IMR-90 (cell line): ENCODE results near the gene LRRC66. TPM values are rescaled to one million over a fixed set of nuclear protein-coding genes. Genes with fewer than 3 reads are reported as not detected.

ENCODE experiments used
- ATAC-seq: fragments of 200-7000 bp; cut with Tn5 transposase; 2 replicates; pipeline ENCODE4 v1.9.1; 2020; ENCODE audit warnings: low read depth, mild to moderate bottlenecking, moderate library complexity
- BruUV-seq: library from RNA; stranded (reverse); fragments of 400-500 nt; replicated peaks from 2 replicates; lab custom pipeline; 2021; lab: Mats Ljungman, UMichigan
- CTCF ChIA-PET: fragments of 300-600 bp; formaldehyde crosslinking; extraction: SDS; loops from one replicate; lab custom pipeline; 2021; ENCODE audit warnings: antibody characterized with exemption; lab: Yijun Ruan, JAX
- POLR2A ChIA-PET: fragments of 300-600 bp; sonication (Branson Sonifier 250); formaldehyde crosslinking; loops from one replicate; lab custom pipeline; 2022; ENCODE audit warnings: antibody characterized with exemption; ENCODE audit not compliant: unreplicated experiment; lab: Charles Lee
- DNase-seq: peaks from one replicate; pipeline ENCODE4 v3.0.0; 2013
- H2AFZ ChIP-seq: replicated peaks from 2 replicates; pipeline ENCODE3; 2013; ENCODE audit warnings: low read length, mild to moderate bottlenecking; ENCODE audit not compliant: poor library complexity
- H2AK5ac ChIP-seq: 2 replicates; pipeline ENCODE4 v1.6.1; 2013; ENCODE audit warnings: low read depth, low read length, inconsistent platforms
- H2AK9ac ChIP-seq: replicated peaks from 2 replicates; pipeline ENCODE3; 2013; ENCODE audit warnings: mild to moderate bottlenecking, low read depth, low read length, moderate library complexity; ENCODE audit not compliant: poor library complexity
- H2BK120ac ChIP-seq: 2 replicates; pipeline ENCODE4 v1.6.1; 2013; ENCODE audit warnings: low read depth, low read length, inconsistent platforms
- H2BK15ac ChIP-seq: 3 replicates; pipeline ENCODE4 v1.6.1; 2013; ENCODE audit warnings: low read depth, low read length, inconsistent platforms
- H2BK20ac ChIP-seq: 2 replicates; pipeline ENCODE4 v1.6.1; 2013; ENCODE audit warnings: low read depth, mild to moderate bottlenecking, inconsistent platforms, low read length, moderate library complexity
- H2BK5ac ChIP-seq: 2 replicates; pipeline ENCODE4 v1.6.1; 2013; ENCODE audit warnings: mild to moderate bottlenecking, low read depth, low read length, inconsistent platforms; ENCODE audit not compliant: poor library complexity, severe bottlenecking
- H3K14ac ChIP-seq: replicated peaks from 2 replicates; pipeline ENCODE4 v1.6.1; 2013; ENCODE audit warnings: low read depth, low read length, inconsistent platforms
- H3K18ac ChIP-seq: 2 replicates; pipeline ENCODE4 v1.6.1; 2013; ENCODE audit warnings: low read depth, low read length, control low read depth
- H3K23ac ChIP-seq: 2 replicates; pipeline ENCODE4 v1.6.1; 2013; ENCODE audit warnings: low read depth, low read length, inconsistent platforms
- H3K27ac ChIP-seq: 2 replicates; pipeline ENCODE4 v1.5.1; 2013; ENCODE audit warnings: mild to moderate bottlenecking, control low read depth, low read length; ENCODE audit not compliant: insufficient read depth
- H3K27me3 ChIP-seq: 2 replicates; pipeline ENCODE4 v1.6.1; 2013; ENCODE audit warnings: low read length; ENCODE audit not compliant: control insufficient read depth, insufficient read depth
- H3K36me3 ChIP-seq: 2 replicates; pipeline ENCODE4 v1.6.1; 2013; ENCODE audit warnings: low read length, mixed read lengths; ENCODE audit not compliant: control insufficient read depth, insufficient read depth
- H3K4ac ChIP-seq: 2 replicates; pipeline ENCODE4 v1.6.1; 2013; ENCODE audit warnings: low read depth, low read length, inconsistent platforms
- H3K4me1 ChIP-seq: 2 replicates; pipeline ENCODE4 v1.6.1; 2013; ENCODE audit warnings: low read length, mixed read lengths; ENCODE audit not compliant: control insufficient read depth, insufficient read depth
- H3K4me2 ChIP-seq: 2 replicates; pipeline ENCODE4 v1.6.1; 2013; ENCODE audit warnings: low read depth, mild to moderate bottlenecking, control low read depth, low read length, moderate library complexity
- H3K4me3 ChIP-seq: 2 replicates; pipeline ENCODE4 v1.5.1; 2013; ENCODE audit warnings: low read depth, mild to moderate bottlenecking, control low read depth, low read length, moderate library complexity; ENCODE audit not compliant: insufficient read depth
- H3K56ac ChIP-seq: 2 replicates; pipeline ENCODE4 v1.6.1; 2013; ENCODE audit warnings: low read length, inconsistent platforms; ENCODE audit not compliant: insufficient read depth; ENCODE audit errors: extremely low read depth
- H3K79me1 ChIP-seq, 2 experiments: 2 replicates each; pipeline ENCODE4 v1.6.1; 2013; ENCODE audit warnings: low read length in 2 of 2, inconsistent platforms in 1 of 2, low read depth in 1 of 2
- H3K9ac ChIP-seq: 2 replicates; pipeline ENCODE4 v1.6.1; 2013; ENCODE audit warnings: low read depth, low read length, control low read depth
- H3K9me1 ChIP-seq: 2 replicates; pipeline ENCODE4 v1.6.1; 2013; ENCODE audit warnings: low read length, inconsistent platforms; ENCODE audit not compliant: insufficient read depth
- H3K9me3 ChIP-seq: 2 replicates; pipeline ENCODE4 v1.6.1; 2013; ENCODE audit warnings: low read length; ENCODE audit not compliant: control insufficient read depth, insufficient read depth
- H4K20me1 ChIP-seq: 2 replicates; pipeline ENCODE4 v1.6.1; 2013; ENCODE audit warnings: low read length, inconsistent platforms; ENCODE audit not compliant: insufficient read depth
- H4K5ac ChIP-seq: 2 replicates; pipeline ENCODE4 v1.6.1; 2013; ENCODE audit warnings: mild to moderate bottlenecking, low read depth, low read length, control low read depth
- H4K8ac ChIP-seq, 2 experiments: 2 replicates each; pipeline ENCODE4 v1.6.1; 2013; ENCODE audit warnings: low read depth in 2 of 2, low read length in 2 of 2, control low read depth in 1 of 2, inconsistent platforms in 1 of 2
- H4K91ac ChIP-seq: 2 replicates; pipeline ENCODE4 v1.6.1; 2013; ENCODE audit warnings: low read depth, low read length, inconsistent platforms; ENCODE audit not compliant: insufficient read depth
- BHLHE40 ChIP-seq: fragments of 150-350 bp; IDR thresholded peaks from 2 replicates; pipeline ENCODE4 v1.6.1; 2016; ENCODE audit warnings: mild to moderate bottlenecking, low read depth, low read length
- CEBPB ChIP-seq: IDR thresholded peaks from 2 replicates; pipeline ENCODE4 v1.6.1; 2012; ENCODE audit warnings: low read depth, low read length, improper control_type of control experiment
- CHD1 ChIP-seq: IDR thresholded peaks from 2 replicates; pipeline ENCODE4 v1.6.1; 2012; ENCODE audit warnings: low read depth, low read length, improper control_type of control experiment
- CTCF ChIP-seq: conservative IDR thresholded peaks from 2 replicates; pipeline ENCODE4 v1.5.1; 2012; ENCODE audit warnings: mild to moderate bottlenecking, low read depth, low read length, improper control_type of control experiment
- ELK1 ChIP-seq: fragments of 150-350 bp; IDR thresholded peaks from 2 replicates; pipeline ENCODE4 v1.6.1; 2016; ENCODE audit warnings: low read depth, mild to moderate bottlenecking, low read length, moderate library complexity, borderline replicate concordance
- FOS ChIP-seq: fragments of 150-350 bp; IDR thresholded peaks from 2 replicates; pipeline ENCODE4 v1.6.1; 2016; ENCODE audit warnings: low read depth, low read length
- MAFK ChIP-seq: IDR thresholded peaks from 2 replicates; pipeline ENCODE4 v1.6.1; 2012; ENCODE audit warnings: low read depth, low read length, improper control_type of control experiment
- MAZ ChIP-seq: IDR thresholded peaks from 2 replicates; pipeline ENCODE4 v1.6.1; 2012; ENCODE audit warnings: low read depth, mild to moderate bottlenecking, low read length, improper control_type of control experiment, moderate library complexity, borderline replicate concordance
- MXI1 ChIP-seq: IDR thresholded peaks from 2 replicates; pipeline ENCODE4 v1.6.1; 2012; ENCODE audit warnings: low read depth, mild to moderate bottlenecking, low read length, moderate library complexity, borderline replicate concordance
- NFE2L2 ChIP-seq: fragments of 150-350 bp; IDR thresholded peaks from 2 replicates; pipeline ENCODE4 v1.6.1; 2016; ENCODE audit warnings: low read depth, mild to moderate bottlenecking, low read length
- POLR2A ChIP-seq: IDR thresholded peaks from 2 replicates; pipeline ENCODE4 v1.6.1; 2012; ENCODE audit warnings: mild to moderate bottlenecking, low read depth, low read length
- RAD21 ChIP-seq: IDR thresholded peaks from 2 replicates; pipeline ENCODE4 v1.6.1; 2012; ENCODE audit warnings: low read length, improper control_type of control experiment
- RCOR1 ChIP-seq: IDR thresholded peaks from 2 replicates; pipeline ENCODE4 v1.6.1; 2012; ENCODE audit warnings: mild to moderate bottlenecking, low read length, improper control_type of control experiment; ENCODE audit not compliant: insufficient replicate concordance
- RFX5 ChIP-seq: IDR thresholded peaks from 2 replicates; pipeline ENCODE4 v1.8.0; 2012; ENCODE audit warnings: low read depth, mild to moderate bottlenecking, low read length, moderate library complexity
- SMC3 ChIP-seq: fragments of 150-350 bp; IDR thresholded peaks from 2 replicates; pipeline ENCODE4 v1.6.1; 2016; ENCODE audit warnings: low read depth, mild to moderate bottlenecking, antibody characterized with exemption, low read length, moderate library complexity
- USF2 ChIP-seq: fragments of 150-350 bp; IDR thresholded peaks from 2 replicates; pipeline ENCODE4 v1.6.1; 2017; ENCODE audit warnings: mild to moderate bottlenecking, antibody characterized with exemption, low read length, low read depth
- WGBS, 2 experiments: methylation state at CpG; one replicate each; pipeline versions ENCODE4 v1.1.5 to v1.1.7; 2013; ENCODE audit warnings: missing lambda C conversion rate in 2 of 2; ENCODE audit not compliant: insufficient read length in 1 of 2; ENCODE audit errors: extremely low coverage in 2 of 2; 5-methylcytosine and 5-hydroxymethylcytosine counted together
- dilution Hi-C: fragments of 300-500 bp; cut with HindIII; formaldehyde crosslinking; loops from one replicate; pipeline ENCODE4 v1.14.3; 2018; ENCODE audit warnings: low sequenced_read_pairs; ENCODE audit not compliant: unreplicated experiment
- in situ Hi-C: fragments of 300-500 bp; cut with MboI; formaldehyde crosslinking; loops from 3 replicates; pipeline ENCODE4 v1.14.3; 2019; ENCODE audit warnings: low sequenced_read_pairs, inconsistent platforms, mixed read lengths
- intact Hi-C: fragments of 100-400 bp; cut with micrococcal nuclease; formaldehyde crosslinking; loops from 2 replicates; pipeline ENCODE4 v1.10.0; 2022
- polyA plus RNA-seq, 3 experiments: library from polyadenylated mRNA; depleted of rRNA; stranded (reverse); fragments of >200 nt; gene quantifications; 2 replicates each; pipeline ENCODE4 v1.2.3, GENCODE V29; 2012; ENCODE audit warnings: low replicate concordance in 1 of 3
- total RNA-seq: library from RNA; depleted of rRNA; stranded (reverse); fragments of >200 nt; gene quantifications from 2 replicates; pipeline ENCODE4 v1.2.3, GENCODE V29; 2012

The LRRC66 gene
- total and polyA plus RNA-seq, 2 of the 4 experiments (the other 2 are of a cell fraction), result 0.09 to 0.18 TPM

- TF ChIP-seq RCOR1 (no peak), BHLHE40 (no peak), RAD21 (no peak), MAFK (no peak), NFE2L2 (no peak), USF2 (no peak), SMC3 (no peak), POLR2A (no peak), FOS (no peak), RFX5 (no peak), MAZ (no peak), MXI1 (no peak), CTCF (no peak), CEBPB (no peak), ELK1 (no peak), CHD1 (no peak)
- no peaks in the 10 kb centered on the region for H3K9me3 ChIP-seq
- no CpG with 5 or more reads among the region's 1 CpG for WGBS, 2 experiments
- H3K9me1 ChIP-seq, result peaks cover 2% of the 10 kb centered on the region; the same call in 1 of the 2 replicates
- H3K27ac ChIP-seq, result no peak overlapping the region
- no peak overlapping the region for H3K4me2 ChIP-seq
- no peak overlapping the region for H3K23ac ChIP-seq
- dilution Hi-C loops, result no loop called here
- H4K5ac ChIP-seq, result no peak overlapping the region
- H3K9ac ChIP-seq, result no peak overlapping the region
- H2BK20ac ChIP-seq, result no peak overlapping the region
- H3K18ac ChIP-seq, result no peak overlapping the region
- no peaks in the 10 kb centered on the region for H3K27me3 ChIP-seq
- H2AK5ac ChIP-seq, result no peak overlapping the region
- intact Hi-C loops, result loop anchor here (10.0 kb wide), 1 partner anchor 63 kb away; no protein-coding TSS in a partner anchor
- no peak overlapping the region for H3K14ac ChIP-seq
- no peak overlapping the region for H2BK5ac ChIP-seq
- POLR2A ChIA-PET, result no interaction called here
- H3K36me3 ChIP-seq, result peaks cover 8% of the 10 kb centered on the region; the same call in 1 of the 2 replicates
- H4K20me1 ChIP-seq, result no peaks in the 10 kb centered on the region
- H2AK9ac ChIP-seq, result no peak overlapping the region
- in situ Hi-C loops, result no loop called here
- H4K8ac ChIP-seq, result no peak overlapping the region
- ATAC-seq, result no peak
- H3K79me1 ChIP-seq, result no peaks in the 10 kb centered on the region
- H3K4ac ChIP-seq, result no peak overlapping the region
- H2BK15ac ChIP-seq, result no peak overlapping the region
- H2AFZ ChIP-seq, result no peak overlapping the region
- no peak overlapping the region for H3K56ac ChIP-seq
- no peak overlapping the region for H3K4me3 ChIP-seq
- CTCF ChIA-PET, result interaction anchor here (0.8 kb wide), 1 partner anchor 19 kb away, joined by 3 read pairs; no protein-coding TSS in a partner anchor
- H4K91ac ChIP-seq, result no peak overlapping the region
- H3K4me1 ChIP-seq, result peaks cover 2% of the 10 kb centered on the region
- no TSS peak for BruUV-seq
- DNase-seq, result no peak
- H2BK120ac ChIP-seq, result no peak overlapping the region
These were observed 2.3 kb downstream of the LRRC66 start for GRCh38 chr4:52017814-52018213.
